ENCODE data around the gene RNF157.

- no peak for TF ChIP-seq POLR2AphosphoS5 (IDR thresholded peaks at IDR 0.05; ENCODE audit: borderline replicate concordance, low read depth, low read length)
- no peak for TF ChIP-seq EZH2 (IDR thresholded peaks at IDR 0.05)
Measured at GRCh38 chr17:76198702-76199101, 41.6 kb downstream of the RNF157 start.
